ENCODE data around the gene MYH3. TPM values are rescaled to one million over a fixed set of nuclear protein-coding genes. Genes with fewer than 3 reads are reported as not detected.

MYH3 gene
- total and polyA plus RNA-seq, 8 donors, result 0.45 to 8.3 (median 3.2) TPM

GRCh38 chr17:10626390-10626789 lies 30.7 kb downstream of the MYH3 start:
- no peak overlapping the region for H3K4me3 ChIP-seq
- H3K27me3 ChIP-seq, result no peaks in the 10 kb centered on the region
- H3K36me3 ChIP-seq, result peaks cover 3 to 20% (median 13%) of the 10 kb centered on the region in 4 donors
- intact Hi-C loops (cut with DNase I; ENCODE audit: low total_unique reads), result no loop called here
- DNase-seq, result no peak
- TF ChIP-seq POLR2AphosphoS5 (IDR thresholded peaks at IDR 0.05), result no peak
- no peak for TF ChIP-seq POLR2A (IDR thresholded peaks at IDR 0.05)
- TF ChIP-seq EP300 (IDR thresholded peaks at IDR 0.05), result no peak
- no peak for TF ChIP-seq CTCF (IDR thresholded peaks at IDR 0.05)
- WGBS, 5 donors, result 74 to 81% (median 76%) methylated on average over 9 of the region's 9 CpGs
- H3K27ac ChIP-seq, result no peak overlapping the region
- no peaks in the 10 kb centered on the region for H3K4me1 ChIP-seq
- no peaks in the 10 kb centered on the region for H3K9me3 ChIP-seq

GRCh38 chr17:10624969-10625368 lies 32.1 kb downstream of the MYH3 start:
- Histone ChIP-seq H3K4me3 (no peak overlapping the region), H3K27me3 (no peaks in the 10 kb centered on the region), H3K27ac (no peak overlapping the region), H3K36me3 (peaks cover 3 to 14% (median 9%) of the 10 kb centered on the region in 4 donors), H3K4me1 (no peaks in the 10 kb centered on the region), H3K9me3 (no peaks in the 10 kb centered on the region)
- no peak for TF ChIP-seq CTCF (IDR thresholded peaks at IDR 0.05)
- no peak for TF ChIP-seq EP300 (IDR thresholded peaks at IDR 0.05)
- no peak for TF ChIP-seq POLR2A (IDR thresholded peaks at IDR 0.05)
- no peak for TF ChIP-seq POLR2AphosphoS5 (IDR thresholded peaks at IDR 0.05)
- intact Hi-C loops (cut with DNase I; ENCODE audit: low total_unique reads), result no loop called here
- WGBS, 5 donors, result 83 to 91% (median 87%) methylated on average over 11 of the region's 11 CpGs
- no peak for DNase-seq

- no peak overlapping the region for H3K27ac ChIP-seq
- WGBS, 5 donors, result 62 to 71% (median 66%) methylated on average over 10 of the region's 10 CpGs
- TF ChIP-seq POLR2AphosphoS5 (IDR thresholded peaks at IDR 0.05), result no peak
- TF ChIP-seq POLR2A (IDR thresholded peaks at IDR 0.05), result no peak
- no peak for TF ChIP-seq CTCF (IDR thresholded peaks at IDR 0.05)
- no peak for TF ChIP-seq EP300 (IDR thresholded peaks at IDR 0.05)
Observed at GRCh38 chr17:10623737-10624338, 33.3 kb downstream of the MYH3 start.

GRCh38 chr17:10622617-10623485 lies 34.3 kb downstream of the MYH3 start:
- intact Hi-C loops (cut with DNase I; ENCODE audit: low total_unique reads), result no loop called here
- Histone ChIP-seq H3K36me3 (no peaks in the 10 kb centered on the region), H3K9me3 (no peaks in the 10 kb centered on the region), H3K4me1 (peaks cover 0 to 6% (median 2%) of the 10 kb centered on the region in 4 donors), H3K27ac (no peak overlapping the region), H3K27me3 (no peaks in the 10 kb centered on the region), H3K4me3 (no peak overlapping the region)
- DNase-seq, result no peak
- TF ChIP-seq CTCF (IDR thresholded peaks at IDR 0.05) (no peak), POLR2AphosphoS5 (IDR thresholded peaks at IDR 0.05) (no peak), EP300 (IDR thresholded peaks at IDR 0.05) (no peak), POLR2A (IDR thresholded peaks at IDR 0.05) (no peak)
- whole genome bisulfite sequencing, 5 donors, result 75 to 85% (median 81%) methylated on average over 12 to 14 of the region's 14 CpGs

More at GRCh38 chr17:10623737-10624338, 33.3 kb downstream of the MYH3 start:
- no peaks in the 10 kb centered on the region for H3K9me3 ChIP-seq
- no peaks in the 10 kb centered on the region for H3K27me3 ChIP-seq
- no peak for DNase-seq
- intact Hi-C loops (cut with DNase I; ENCODE audit: low total_unique reads), result no loop called here
- H3K4me1 ChIP-seq, result no peaks in the 10 kb centered on the region
- peaks cover 0 to 3% (median 0%) of the 10 kb centered on the region in 4 donors for H3K36me3 ChIP-seq
- no peak overlapping the region for H3K4me3 ChIP-seq
